Retinal pigment epithelial cell (primary cell): ENCODE results near the gene FMO1.

Experiments used
- DNase-seq: peaks from one replicate; pipeline ENCODE4 v3.0.0-alpha.2; 2010; ENCODE audit warnings: low read depth
- H3K4me3 ChIP-seq: 2 replicates; pipeline ENCODE4 v1.5.1; 2011; ENCODE audit warnings: mild to moderate bottlenecking, low read length, control low read depth, moderate library complexity
- TF ChIP-seq, protein P1 (sequence below): conservative IDR thresholded peaks from 2 replicates; pipeline ENCODE4 v1.5.1; 2011; ENCODE audit warnings: low read depth, low read length, control low read depth, inconsistent platforms

The FMO1 gene

DNA sequence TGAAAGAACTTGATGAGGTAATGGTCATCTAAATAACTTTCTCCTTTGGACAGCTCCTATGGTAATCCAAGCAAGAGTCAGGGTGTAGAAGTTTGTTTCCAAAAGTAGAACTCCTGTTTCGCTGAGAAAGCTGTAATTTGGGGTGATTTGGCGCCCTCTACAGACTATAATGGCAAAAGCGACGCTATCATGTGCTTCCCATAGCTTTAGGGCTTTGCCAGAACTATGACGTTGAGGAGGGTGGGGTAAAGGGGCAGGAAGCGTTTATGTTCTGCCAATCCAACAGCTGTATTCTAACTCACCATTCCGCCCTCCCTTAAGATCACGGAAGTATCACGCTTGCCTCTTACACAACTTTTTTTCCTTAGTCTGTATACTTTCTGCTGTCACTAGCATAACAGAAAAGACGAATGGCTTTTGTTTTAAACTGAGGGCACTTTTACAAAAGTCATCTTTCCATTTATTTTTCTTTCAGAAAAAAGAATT, 65.6 kb downstream of the FMO1 start, which contains the start of gene FMO4:
Gene FMO4, plus strand, starts transcription at position 349 of the 486 bp plus-strand sequence. CDS start 5,643 bp downstream, outside the sequence.
- H3K4me3 ChIP-seq = peak within 1 kb of the TSS; percentile 29
- TF ChIP-seq, protein P1, sequence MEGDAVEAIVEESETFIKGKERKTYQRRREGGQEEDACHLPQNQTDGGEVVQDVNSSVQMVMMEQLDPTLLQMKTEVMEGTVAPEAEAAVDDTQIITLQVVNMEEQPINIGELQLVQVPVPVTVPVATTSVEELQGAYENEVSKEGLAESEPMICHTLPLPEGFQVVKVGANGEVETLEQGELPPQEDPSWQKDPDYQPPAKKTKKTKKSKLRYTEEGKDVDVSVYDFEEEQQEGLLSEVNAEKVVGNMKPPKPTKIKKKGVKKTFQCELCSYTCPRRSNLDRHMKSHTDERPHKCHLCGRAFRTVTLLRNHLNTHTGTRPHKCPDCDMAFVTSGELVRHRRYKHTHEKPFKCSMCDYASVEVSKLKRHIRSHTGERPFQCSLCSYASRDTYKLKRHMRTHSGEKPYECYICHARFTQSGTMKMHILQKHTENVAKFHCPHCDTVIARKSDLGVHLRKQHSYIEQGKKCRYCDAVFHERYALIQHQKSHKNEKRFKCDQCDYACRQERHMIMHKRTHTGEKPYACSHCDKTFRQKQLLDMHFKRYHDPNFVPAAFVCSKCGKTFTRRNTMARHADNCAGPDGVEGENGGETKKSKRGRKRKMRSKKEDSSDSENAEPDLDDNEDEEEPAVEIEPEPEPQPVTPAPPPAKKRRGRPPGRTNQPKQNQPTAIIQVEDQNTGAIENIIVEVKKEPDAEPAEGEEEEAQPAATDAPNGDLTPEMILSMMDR = peak; percentile 78
- DNase-seq = peak; percentile 99

- TF ChIP-seq, protein P1 = no peak
These were observed 81.0 kb downstream of the FMO1 start for GRCh38 chr1:171329251-171329650.

GRCh38 chr1:171334024-171334640, 85.8 kb downstream of the FMO1 start:
- no peak for DNase-seq
- no peak overlapping the region for H3K4me3 ChIP-seq
- TF ChIP-seq, protein P1 = no peak

More at GRCh38 chr1:171329251-171329650, 81.0 kb downstream of the FMO1 start:
- no peak overlapping the region for H3K4me3 ChIP-seq
- no peak for DNase-seq
